Mesendoderm (in vitro differentiated cells): Measurements from ENCODE around the gene KLF7.

Source experiments
- DNase-seq: peaks from one replicate; pipeline ENCODE4 v3.0.0; 2013
- H2AK5ac ChIP-seq: 2 replicates; pipeline ENCODE4 v1.6.1; 2013; ENCODE audit warnings: low read length, inconsistent platforms
- H2BK120ac ChIP-seq: 2 replicates; pipeline ENCODE4 v1.6.1; 2013; ENCODE audit warnings: low read depth, mild to moderate bottlenecking, low read length, moderate library complexity, mixed read lengths
- H2BK15ac ChIP-seq: replicated peaks from 2 replicates; pipeline ENCODE4 v1.6.1; 2013; ENCODE audit warnings: low read depth, mild to moderate bottlenecking, moderate library complexity
- H2BK5ac ChIP-seq: 2 replicates; pipeline ENCODE4 v1.6.1; 2013; ENCODE audit warnings: low read length, inconsistent platforms
- H3K18ac ChIP-seq: 2 replicates; pipeline ENCODE4 v1.6.1; 2013; ENCODE audit warnings: mild to moderate bottlenecking, low read length, mixed read lengths
- H3K23ac ChIP-seq: one replicate; pipeline ENCODE4 v1.6.1; 2013; ENCODE audit warnings: low read length
- H3K27ac ChIP-seq: 2 replicates; pipeline ENCODE4 v1.5.1; 2013; ENCODE audit warnings: low read depth, mild to moderate bottlenecking, inconsistent platforms, low read length, moderate library complexity
- H3K27me3 ChIP-seq: 2 replicates; pipeline ENCODE4 v1.6.1; 2013; ENCODE audit warnings: low read length, control low read depth, mild to moderate bottlenecking, inconsistent platforms; ENCODE audit not compliant: insufficient read depth, poor library complexity
- H3K36me3 ChIP-seq: 2 replicates; pipeline ENCODE4 v1.6.1; 2013; ENCODE audit warnings: low read length, inconsistent platforms; ENCODE audit not compliant: control insufficient read depth, insufficient read depth
- H3K4ac ChIP-seq: one replicate; pipeline ENCODE4 v1.6.1; 2013; ENCODE audit warnings: low read depth, mild to moderate bottlenecking, low read length, moderate library complexity
- H3K4me1 ChIP-seq: 2 replicates; pipeline ENCODE4 v1.6.1; 2013; ENCODE audit warnings: low read depth, low read length, inconsistent platforms; ENCODE audit not compliant: control insufficient read depth
- H3K4me2 ChIP-seq: 2 replicates; pipeline ENCODE4 v1.6.1; 2013; ENCODE audit warnings: low read length
- H3K4me3 ChIP-seq: 2 replicates; pipeline ENCODE4 v1.5.1; 2013; ENCODE audit warnings: mild to moderate bottlenecking, low read length
- H3K56ac ChIP-seq: one replicate; pipeline ENCODE4 v1.6.1; 2013; ENCODE audit warnings: low read length
- H3K79me1 ChIP-seq: 2 replicates; pipeline ENCODE4 v1.6.1; 2013; ENCODE audit warnings: low read length, inconsistent platforms
- H3K79me2 ChIP-seq: 2 replicates; pipeline ENCODE4 v1.6.1; 2013; ENCODE audit warnings: mild to moderate bottlenecking, low read length; ENCODE audit not compliant: control insufficient read depth, insufficient read depth
- H3K9ac ChIP-seq: 2 replicates; pipeline ENCODE4 v1.6.1; 2013; ENCODE audit warnings: low read length, inconsistent platforms
- H4K5ac ChIP-seq: one replicate; pipeline ENCODE4 v1.6.1; 2013; ENCODE audit warnings: low read length
- H4K8ac ChIP-seq: one replicate; pipeline ENCODE4 v1.6.1; 2013; ENCODE audit warnings: low read depth, mild to moderate bottlenecking, control low read depth, low read length, moderate library complexity
- WGBS: extraction: QIAGEN DNeasy Blood & Tissue Kit; methylation state at CpG from one replicate; pipeline ENCODE4 v1.1.7; 2013; ENCODE audit warnings: low lambda C conversion rate, missing lambda C conversion rate; ENCODE audit not compliant: insufficient coverage; ENCODE audit errors: extremely low coverage; 5-methylcytosine and 5-hydroxymethylcytosine counted together

KLF7 gene

GRCh38 chr2:207126724-207127308 is 38.9 kb downstream of the KLF7 start:
- no peak overlapping the region for H2BK5ac ChIP-seq
- no peak overlapping the region for H4K5ac ChIP-seq
- no peak overlapping the region for H3K9ac ChIP-seq
- no peak overlapping the region for H3K56ac ChIP-seq
- no peak overlapping the region for H2AK5ac ChIP-seq
- H3K4me2 ChIP-seq = no peak overlapping the region
- no peak overlapping the region for H3K4ac ChIP-seq
- H3K79me2 ChIP-seq = peaks cover 50% of the 10 kb centered on the region
- no peak overlapping the region for H4K8ac ChIP-seq
- H3K27me3 ChIP-seq = no peaks in the 10 kb centered on the region
- H3K18ac ChIP-seq = no peak overlapping the region
- no peak overlapping the region for H2BK120ac ChIP-seq
- no peak overlapping the region for H2BK15ac ChIP-seq
- H3K4me1 ChIP-seq = peaks cover 23% of the 10 kb centered on the region
- no peak for DNase-seq
- no peak overlapping the region for H3K23ac ChIP-seq
- WGBS = no CpG with 5 or more reads among the region's 4 CpGs
- peaks cover 11% of the 10 kb centered on the region for H3K79me1 ChIP-seq
- no peak overlapping the region for H3K4me3 ChIP-seq
- H3K36me3 ChIP-seq = no peaks in the 10 kb centered on the region
- H3K27ac ChIP-seq = no peak overlapping the region

- peak overlapping the region; percentile 71 for H3K56ac ChIP-seq
- peak overlapping the region; percentile 53 for H3K27ac ChIP-seq
- no peaks in the 10 kb centered on the region for H3K27me3 ChIP-seq
- no peak overlapping the region for H4K8ac ChIP-seq
- no peak overlapping the region for H2BK15ac ChIP-seq
- H2BK5ac ChIP-seq = peak overlapping the region; percentile 48
- peaks cover 49% of the 10 kb centered on the region for H3K79me2 ChIP-seq
- H3K18ac ChIP-seq = peak overlapping the region; percentile 32
- H3K23ac ChIP-seq = no peak overlapping the region
- peaks cover 34% of the 10 kb centered on the region for H3K4me1 ChIP-seq
- peak overlapping the region; percentile 3 for H2AK5ac ChIP-seq
- peak; percentile 43 for DNase-seq
- peaks cover 10% of the 10 kb centered on the region for H3K79me1 ChIP-seq
- no peak overlapping the region for H3K4me2 ChIP-seq
- no peak overlapping the region for H4K5ac ChIP-seq
- no peak overlapping the region for H3K4me3 ChIP-seq
- no peaks in the 10 kb centered on the region for H3K36me3 ChIP-seq
- peak overlapping the region; percentile 14 for H2BK120ac ChIP-seq
- no peak overlapping the region for H3K9ac ChIP-seq
- H3K4ac ChIP-seq = peak overlapping the region; percentile 71
- WGBS = no CpG with 5 or more reads among the region's 31 CpGs
These were observed 41.9 kb downstream of the KLF7 start for GRCh38 chr2:207123776-207124391.

- peak; percentile 98 for DNase-seq
- WGBS = no CpG with 5 or more reads among the region's 4 CpGs
- Histone ChIP-seq H3K27ac (peak overlapping the region; percentile 88), H4K8ac (no peak overlapping the region), H2AK5ac (peak overlapping the region; percentile 38), H2BK15ac (no peak overlapping the region), H3K4me1 (peaks cover 34% of the 10 kb centered on the region), H3K4me2 (no peak overlapping the region), H3K56ac (peak overlapping the region; percentile 68), H3K4ac (peak overlapping the region; percentile 97), H3K79me2 (peaks cover 49% of the 10 kb centered on the region), H4K5ac (peak overlapping the region; percentile 89), H3K36me3 (no peaks in the 10 kb centered on the region), H3K27me3 (no peaks in the 10 kb centered on the region), H3K4me3 (no peak overlapping the region), H3K23ac (no peak overlapping the region), H2BK120ac (peak overlapping the region; percentile 98), H3K18ac (peak overlapping the region; percentile 69), H3K9ac (no peak overlapping the region), H3K79me1 (peaks cover 10% of the 10 kb centered on the region), H2BK5ac (peak overlapping the region; percentile 87)
These were observed 42.4 kb downstream of the KLF7 start for GRCh38 chr2:207123335-207123744.

- H3K4me2 ChIP-seq = no peak overlapping the region
- no peaks in the 10 kb centered on the region for H3K27me3 ChIP-seq
- H2AK5ac ChIP-seq = peak overlapping the region; percentile 7
- H3K9ac ChIP-seq = peak overlapping the region; percentile 27
- H3K4me1 ChIP-seq = peaks cover 34% of the 10 kb centered on the region
- peak overlapping the region; percentile 88 for H3K27ac ChIP-seq
- peaks cover 51% of the 10 kb centered on the region for H3K79me2 ChIP-seq
- no peak overlapping the region for H3K23ac ChIP-seq
- peak overlapping the region; percentile 69 for H3K18ac ChIP-seq
- no peaks in the 10 kb centered on the region for H3K36me3 ChIP-seq
- peak overlapping the region; percentile 97 for H3K4ac ChIP-seq
- no peak overlapping the region for H4K8ac ChIP-seq
- H2BK120ac ChIP-seq = peak overlapping the region; percentile 98
- H4K5ac ChIP-seq = peak overlapping the region; percentile 89
- peak overlapping the region; percentile 71 for H3K56ac ChIP-seq
- DNase-seq = peak; percentile 68
- no CpG with 5 or more reads among the region's 5 CpGs for WGBS
- peaks cover 10% of the 10 kb centered on the region for H3K79me1 ChIP-seq
- H2BK15ac ChIP-seq = peak overlapping the region; percentile 94
- H2BK5ac ChIP-seq = peak overlapping the region; percentile 87
- H3K4me3 ChIP-seq = no peak overlapping the region
These were observed 43.0 kb downstream of the KLF7 start for GRCh38 chr2:207122651-207123334.

- peak overlapping the region; percentile 88 for H3K27ac ChIP-seq
- H3K9ac ChIP-seq = peak overlapping the region; percentile 0
- no peak overlapping the region for H3K23ac ChIP-seq
- peaks cover 34% of the 10 kb centered on the region for H3K4me1 ChIP-seq
- H4K8ac ChIP-seq = no peak overlapping the region
- no peak overlapping the region for H4K5ac ChIP-seq
- peak overlapping the region; percentile 87 for H2BK5ac ChIP-seq
- no peaks in the 10 kb centered on the region for H3K36me3 ChIP-seq
- H3K4me3 ChIP-seq = no peak overlapping the region
- H2AK5ac ChIP-seq = peak overlapping the region; percentile 55
- DNase-seq = peak; percentile 60
- H3K4ac ChIP-seq = peak overlapping the region; percentile 97
- WGBS = no CpG with 5 or more reads among the region's 1 CpG
- H2BK15ac ChIP-seq = no peak overlapping the region
- H3K27me3 ChIP-seq = no peaks in the 10 kb centered on the region
- peak overlapping the region; percentile 69 for H3K18ac ChIP-seq
- peaks cover 51% of the 10 kb centered on the region for H3K79me2 ChIP-seq
- peak overlapping the region; percentile 71 for H3K56ac ChIP-seq
- no peak overlapping the region for H3K4me2 ChIP-seq
- peaks cover 10% of the 10 kb centered on the region for H3K79me1 ChIP-seq
- H2BK120ac ChIP-seq = peak overlapping the region; percentile 82
These were observed 44.0 kb downstream of the KLF7 start for GRCh38 chr2:207121784-207122183.
